ENCODE measurements around the gene HSD3B1. TPM values are rescaled to one million over a fixed set of nuclear protein-coding genes. Genes with fewer than 3 reads are reported as not detected.
A peak's percentile ranks its signal among the peaks of the same experiment; 100 is the strongest.
"Not testable (repeated sequence)": the region's sequence is repeated elsewhere in the genome, so short reads cannot be mapped to it uniquely, and the experiment has no call there.

The HSD3B1 gene
- total RNA-seq, 1 donor from 2014 or later, result not detected

GRCh38 chr1:119485201-119485600 is 21.8 kb upstream of the HSD3B1 start:
- no peak for DNase-seq (ENCODE audit: missing footprints)
- ATAC-seq, result no peak
- intact Hi-C loops (cut with DNase I), result no loop called here

GRCh38 chr1:119488216-119488615 is 18.8 kb upstream of the HSD3B1 start:
- intact Hi-C loops (cut with DNase I), result no loop called here
- DNase-seq (ENCODE audit: missing footprints) (no peak), ATAC-seq (no peak)

DNA sequence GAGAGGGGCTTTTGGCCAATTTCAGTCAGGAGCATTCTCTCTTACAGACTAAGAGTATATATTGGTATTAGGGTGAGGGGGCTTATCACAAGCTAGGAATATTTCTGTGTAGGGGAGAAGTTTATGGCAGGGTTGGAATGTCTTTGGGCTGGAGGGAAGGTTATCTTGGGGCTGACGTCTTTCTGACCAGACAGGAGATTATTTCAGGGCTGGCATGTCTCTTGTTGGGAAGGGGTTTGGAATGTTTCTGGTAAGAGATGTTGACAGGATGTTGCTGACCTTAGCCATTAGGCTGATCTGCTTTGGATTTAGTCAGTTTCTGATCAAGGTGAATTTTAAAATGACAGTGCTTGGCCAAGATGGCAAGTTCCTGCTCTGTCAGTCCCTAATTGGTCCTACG is 17.8 kb upstream of the HSD3B1 start:
- intact Hi-C loops (cut with DNase I), result no loop called here
- DNase-seq (ENCODE audit: missing footprints) (no peak), ATAC-seq (no peak)

GRCh38 chr1:119490925-119491324 is 16.1 kb upstream of the HSD3B1 start:
- no peak for ATAC-seq
- intact Hi-C loops (cut with DNase I), result no loop called here
- DNase-seq (ENCODE audit: missing footprints), result no peak

DNA sequence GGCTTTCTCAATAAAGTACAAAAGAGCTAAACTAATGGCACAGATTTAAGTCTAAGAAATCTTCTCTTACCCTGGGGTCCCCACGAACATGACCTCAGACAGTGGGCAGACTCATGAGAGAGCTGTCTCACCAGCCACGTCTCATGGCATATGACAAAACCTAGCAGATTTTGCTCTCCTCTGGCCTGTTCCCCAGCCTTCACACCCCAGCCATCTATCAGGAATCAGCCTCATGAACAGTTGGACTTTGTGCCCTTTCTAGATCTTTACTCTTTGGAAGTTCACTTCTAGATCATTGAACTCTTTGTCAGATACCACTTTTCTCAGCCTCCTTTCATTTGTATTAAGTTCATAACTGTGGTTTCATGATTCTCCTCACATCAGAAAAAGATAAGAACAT is 14.2 kb upstream of the HSD3B1 start:
- intact Hi-C loops (cut with DNase I), result no loop called here
- ATAC-seq (no peak), DNase-seq (ENCODE audit: missing footprints) (no peak)

DNA sequence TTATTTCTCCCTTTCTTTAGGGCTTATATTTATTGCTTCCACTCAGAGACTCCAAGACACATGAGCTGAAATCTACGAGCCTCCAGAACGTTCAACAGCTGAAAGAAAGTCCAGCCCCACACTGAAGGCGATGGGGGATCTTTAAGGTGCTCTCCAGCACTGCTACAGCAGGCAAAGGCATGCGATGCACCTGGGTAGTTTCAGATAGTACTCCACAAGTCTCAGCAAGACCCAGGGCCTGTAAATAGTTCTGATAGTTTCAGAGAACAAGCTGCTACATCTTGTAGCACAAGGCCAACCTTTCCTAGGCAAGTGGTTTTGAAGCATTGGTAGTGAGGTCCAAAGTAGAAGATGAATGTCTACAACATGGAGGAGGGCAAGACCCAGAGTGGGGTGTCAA is 2.2 kb upstream of the HSD3B1 start:
- intact Hi-C loops (cut with DNase I), result no loop called here
- no peak for ATAC-seq
- no peak for DNase-seq (ENCODE audit: missing footprints)

DNA sequence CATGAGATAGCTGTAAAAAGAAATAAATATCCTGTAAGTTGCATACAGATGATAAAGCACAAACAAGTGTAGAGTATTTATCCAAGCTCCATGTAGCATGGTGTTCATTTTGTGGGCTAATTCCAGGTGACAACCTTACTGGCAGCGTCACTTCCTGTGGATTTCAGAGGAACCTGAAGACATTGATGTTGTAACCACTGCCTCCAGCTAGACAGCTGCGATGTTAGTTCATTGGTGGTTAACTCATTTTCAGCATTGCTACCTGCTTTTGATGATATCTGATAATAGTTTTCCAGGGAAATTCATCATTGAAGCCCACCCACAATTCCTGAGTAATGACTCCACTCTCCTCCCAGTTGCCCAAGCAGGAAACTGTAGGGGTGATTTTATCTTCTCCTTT is 3.0 kb downstream of the HSD3B1 start:
- intact Hi-C loops (cut with DNase I), result no loop called here
- ATAC-seq (no peak), DNase-seq (ENCODE audit: missing footprints) (no peak)

DNA sequence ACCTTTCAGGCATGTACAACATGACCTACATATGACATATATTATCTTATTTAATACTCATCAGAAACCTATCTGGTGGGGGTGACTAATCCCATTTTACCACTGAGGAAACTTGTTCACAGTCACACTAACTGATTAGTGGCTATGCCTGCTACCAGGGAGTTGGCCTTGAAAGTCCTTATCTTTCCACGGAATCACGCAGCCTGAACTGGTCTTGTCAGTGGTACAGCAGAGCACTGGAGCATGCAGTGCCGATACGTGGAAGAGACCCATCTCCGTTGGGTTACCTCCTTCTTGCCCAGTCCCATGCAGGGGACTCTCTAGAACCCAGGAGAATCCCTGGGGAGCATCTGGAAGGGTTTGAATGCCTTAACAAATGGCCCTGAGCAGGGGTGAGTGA is 8.2 kb downstream of the HSD3B1 start:
- intact Hi-C loops (cut with DNase I), result no loop called here
- no peak for ATAC-seq

GRCh38 chr1:119516247-119516646 is 9.2 kb downstream of the HSD3B1 start:
- ATAC-seq, result no peak
- intact Hi-C loops (cut with DNase I), result no loop called here
- DNase-seq (ENCODE audit: missing footprints), result no peak

More for the DNA sequence above, 8.2 kb downstream of the HSD3B1 start:
- DNase-seq (ENCODE audit: missing footprints), result no peak

GRCh38 chr1:119516680-119517079 is 9.7 kb downstream of the HSD3B1 start:
- ATAC-seq (no peak), DNase-seq (ENCODE audit: missing footprints) (no peak)
- intact Hi-C loops (cut with DNase I), result no loop called here

DNA sequence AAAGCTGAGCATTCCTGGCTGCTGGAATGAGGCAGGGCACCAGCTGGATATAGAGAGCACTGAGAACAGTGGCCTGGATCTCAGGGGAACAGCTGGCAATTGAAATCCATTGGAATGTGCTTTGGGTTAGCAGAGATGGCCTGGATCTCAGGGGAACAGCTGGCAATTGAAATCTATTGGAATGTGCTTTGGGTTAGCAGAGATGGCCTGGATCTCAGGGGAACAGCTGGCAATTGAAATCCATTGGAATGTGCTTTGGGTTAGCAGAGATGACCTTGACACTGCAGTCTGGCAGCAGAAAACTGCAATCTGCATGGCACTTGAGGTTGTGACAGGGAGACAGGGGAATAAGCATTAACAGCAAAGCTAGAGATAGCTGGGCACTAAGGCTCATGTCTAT is 10.7 kb downstream of the HSD3B1 start:
- intact Hi-C loops (cut with DNase I); DNase-seq (ENCODE audit: missing footprints): not testable (repeated sequence)
- peak; percentile 69 for ATAC-seq

- ATAC-seq (no peak), DNase-seq (ENCODE audit: missing footprints) (no peak)
- intact Hi-C loops (cut with DNase I), result no loop called here
These were observed 24.8 kb downstream of the HSD3B1 start for GRCh38 chr1:119531606-119532323.

- ATAC-seq, result no peak
- intact Hi-C loops (cut with DNase I), result no loop called here
- DNase-seq (ENCODE audit: missing footprints), result no peak
These were observed 25.4 kb downstream of the HSD3B1 start for GRCh38 chr1:119532324-119532910.

DNA sequence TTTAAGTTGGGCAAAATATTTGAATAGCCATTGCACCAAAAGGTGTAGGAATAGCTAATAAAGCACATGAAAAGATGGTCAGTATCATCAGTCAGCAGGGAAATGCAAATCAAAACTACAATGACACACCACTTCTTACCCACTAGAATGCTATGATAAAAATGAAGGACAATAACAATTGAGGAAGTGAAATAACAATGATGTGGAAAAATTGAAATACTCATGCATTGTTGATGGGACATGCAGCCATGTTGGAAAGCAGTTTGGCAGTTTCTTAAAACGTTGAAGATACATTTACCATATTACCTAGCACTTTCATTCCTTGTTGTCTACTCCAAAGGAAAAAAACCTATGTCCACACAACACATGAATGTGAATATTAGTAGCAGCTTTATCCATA is 28.4 kb downstream of the HSD3B1 start:
- DNase-seq (ENCODE audit: missing footprints), result no peak
- no peak for ATAC-seq
- intact Hi-C loops (cut with DNase I), result no loop called here

DNA sequence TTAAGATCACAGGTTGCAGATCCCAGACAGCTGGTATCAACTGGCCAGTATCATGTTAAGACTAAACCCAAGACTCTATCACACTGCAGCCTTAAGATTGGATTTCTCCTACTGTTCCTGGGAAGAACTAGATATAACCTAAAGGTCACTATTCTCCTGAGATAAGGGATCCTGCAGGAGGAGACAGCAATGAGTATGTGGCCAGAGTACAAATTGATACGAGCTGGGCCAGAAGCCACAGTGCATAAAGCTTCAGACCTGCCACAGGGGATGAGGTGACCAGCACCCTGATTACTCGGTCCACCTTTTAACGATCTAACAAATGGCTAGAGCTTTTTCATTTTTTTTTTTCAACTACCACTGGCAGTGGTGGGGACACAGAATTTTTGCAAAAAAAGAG is 31.0 kb downstream of the HSD3B1 start:
- intact Hi-C loops (cut with DNase I), result no loop called here

DNA sequence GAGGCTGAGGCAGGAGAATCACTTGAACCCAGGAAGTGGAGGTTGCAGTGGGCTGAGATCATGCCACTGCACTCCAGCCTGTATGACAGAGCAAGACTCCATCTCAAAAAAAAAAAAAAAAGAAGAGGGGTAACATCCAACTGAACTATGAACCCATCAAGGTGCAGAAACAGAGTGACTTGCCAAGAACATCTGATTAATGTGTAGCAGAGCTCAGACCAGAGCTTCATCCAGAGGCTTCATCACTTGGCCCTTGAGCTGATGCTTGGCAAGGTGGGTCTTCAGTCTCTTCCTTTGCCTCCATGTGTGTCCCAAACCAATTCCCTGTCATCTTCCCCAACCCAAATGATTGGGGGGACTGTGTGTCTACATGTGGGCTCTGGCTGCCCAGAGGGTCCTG is 32.6 kb downstream of the HSD3B1 start:
- intact Hi-C loops (cut with DNase I), result no loop called here
- DNase-seq (ENCODE audit: missing footprints) (no peak), ATAC-seq (no peak)

More for the DNA sequence above, 31.0 kb downstream of the HSD3B1 start:
- ATAC-seq (no peak), DNase-seq (ENCODE audit: missing footprints) (no peak)

GRCh38 chr1:119541389-119541788 is 34.4 kb downstream of the HSD3B1 start:
- DNase-seq (ENCODE audit: missing footprints) (no peak), ATAC-seq (no peak)
- intact Hi-C loops (cut with DNase I), result no loop called here

- DNase-seq (ENCODE audit: missing footprints), result no peak
- intact Hi-C loops (cut with DNase I), result no loop called here
- ATAC-seq, result no peak
These were observed 35.5 kb downstream of the HSD3B1 start for GRCh38 chr1:119542492-119542946.

DNA sequence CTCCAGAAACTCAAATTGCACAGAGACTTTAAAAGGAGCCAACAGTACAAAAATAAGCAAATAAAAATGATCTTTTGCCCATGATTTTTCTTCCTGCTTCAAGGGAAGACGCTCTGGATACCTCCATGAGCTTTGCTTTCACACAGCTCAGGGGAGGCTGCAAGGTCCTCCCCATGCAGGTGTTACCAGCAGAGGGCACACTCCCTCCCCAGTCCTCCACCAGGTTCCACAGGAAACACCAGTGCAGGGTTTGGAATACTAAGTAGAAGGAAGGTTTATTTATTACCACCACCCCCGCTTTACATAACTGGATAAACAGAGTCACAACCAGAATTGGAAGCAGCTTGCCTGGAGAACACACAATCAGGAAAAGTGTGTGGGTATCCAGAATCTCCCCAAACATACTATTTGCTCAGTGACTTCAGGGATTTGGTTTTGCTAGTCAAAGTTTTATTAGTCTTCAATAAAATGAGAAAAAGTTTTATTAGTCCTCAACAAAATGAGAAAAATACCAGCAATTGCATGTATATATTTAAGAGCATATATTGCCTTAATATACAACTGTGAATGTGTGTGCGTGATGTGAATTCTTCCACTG is 37.3 kb downstream of the HSD3B1 start:
- intact Hi-C loops (cut with DNase I), result no loop called here
- no peak for ATAC-seq
- DNase-seq (ENCODE audit: missing footprints), result no peak

DNA sequence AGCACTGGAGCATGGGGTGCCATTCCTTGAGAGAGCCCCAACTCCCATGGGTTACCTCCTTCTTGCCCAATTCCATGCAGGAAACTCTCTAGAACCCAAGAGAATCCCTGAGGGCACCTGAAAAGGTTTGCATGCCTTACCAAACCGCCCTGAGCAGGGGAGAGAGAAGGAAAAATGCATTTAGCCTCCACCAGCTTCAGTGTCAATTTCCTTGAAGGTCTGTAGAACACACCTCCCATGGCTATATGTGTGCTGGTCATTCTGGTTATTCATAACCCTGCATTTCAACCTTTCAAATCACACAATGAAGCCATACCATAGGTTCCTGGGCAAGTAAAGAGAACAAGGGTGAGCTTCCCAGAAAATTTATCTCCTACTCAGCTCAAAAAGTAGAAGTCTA is 39.6 kb downstream of the HSD3B1 start:
- ATAC-seq (no peak), DNase-seq (ENCODE audit: missing footprints) (no peak)
- intact Hi-C loops (cut with DNase I), result no loop called here
